Measurements from ENCODE around the gene RUNX2.
"Not testable (repeated sequence)": the region's sequence is repeated elsewhere in the genome, so short reads cannot be mapped to it uniquely, and the experiment has no call there.

Gene RUNX2

DNA sequence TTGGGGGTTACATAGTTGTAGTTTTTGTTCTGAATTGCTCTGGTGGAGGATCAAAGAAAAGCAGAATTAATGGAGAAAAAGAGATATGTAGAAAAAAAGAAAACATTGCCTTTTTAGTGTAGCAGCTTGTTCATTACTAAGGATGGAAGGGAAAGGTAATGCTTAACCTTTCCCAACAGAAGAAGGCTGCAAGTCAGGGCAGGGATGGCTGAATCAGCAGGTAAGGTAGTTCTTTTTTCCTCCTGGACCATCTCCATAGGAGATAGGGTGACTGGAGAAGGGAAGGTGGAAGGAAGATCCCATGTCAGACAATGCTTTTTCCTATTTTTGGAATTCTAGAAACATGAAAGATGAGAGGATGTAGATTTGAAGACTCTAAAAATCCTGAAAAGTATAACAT lies 129.0 kb downstream of the RUNX2 start:
- DNase-seq (ENCODE audit: low read depth, low spot score), result no peak

- DNase-seq (ENCODE audit: low read depth, low spot score), result no peak
Measured at GRCh38 chr6:45458672-45459071, 130.5 kb downstream of the RUNX2 start.

- DNase-seq (ENCODE audit: low read depth, low spot score), result no peak
Measured at GRCh38 chr6:45460166-45460565, 132.0 kb downstream of the RUNX2 start.

GRCh38 chr6:45461486-45461885 lies 133.4 kb downstream of the RUNX2 start:
- no peak for DNase-seq (ENCODE audit: low read depth, low spot score)

GRCh38 chr6:45462190-45463134 lies 134.3 kb downstream of the RUNX2 start:
- DNase-seq (ENCODE audit: low read depth, low spot score), result no peak

GRCh38 chr6:45464685-45465084 lies 136.6 kb downstream of the RUNX2 start:
- no peak for DNase-seq (ENCODE audit: low read depth, low spot score)

DNA sequence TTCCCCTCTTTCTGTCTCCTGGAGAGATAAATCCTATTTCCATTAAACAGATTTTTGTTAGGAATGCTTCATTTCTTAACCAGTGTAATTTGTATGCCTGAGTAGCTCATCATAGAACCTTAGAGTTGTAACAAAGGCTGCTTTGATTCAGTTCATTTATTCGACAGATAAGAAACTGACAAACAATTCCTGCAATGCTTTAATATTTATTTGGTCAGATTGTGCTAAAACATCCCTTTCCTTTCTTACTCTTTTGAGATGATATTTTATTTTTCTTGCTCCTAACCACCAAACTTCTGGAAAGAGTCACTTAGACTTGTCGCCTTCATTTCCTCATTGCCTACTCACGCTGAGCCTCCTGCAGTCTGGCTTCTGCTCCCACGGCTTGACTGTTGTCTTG lies 138.6 kb downstream of the RUNX2 start:
- DNase-seq (ENCODE audit: low read depth, low spot score), result no peak

GRCh38 chr6:45467417-45467816 lies 139.3 kb downstream of the RUNX2 start:
- DNase-seq (ENCODE audit: low read depth, low spot score), result not testable (repeated sequence)

- DNase-seq (ENCODE audit: low read depth, low spot score), result no peak
Measured at GRCh38 chr6:45467853-45468252, 139.7 kb downstream of the RUNX2 start.

DNA sequence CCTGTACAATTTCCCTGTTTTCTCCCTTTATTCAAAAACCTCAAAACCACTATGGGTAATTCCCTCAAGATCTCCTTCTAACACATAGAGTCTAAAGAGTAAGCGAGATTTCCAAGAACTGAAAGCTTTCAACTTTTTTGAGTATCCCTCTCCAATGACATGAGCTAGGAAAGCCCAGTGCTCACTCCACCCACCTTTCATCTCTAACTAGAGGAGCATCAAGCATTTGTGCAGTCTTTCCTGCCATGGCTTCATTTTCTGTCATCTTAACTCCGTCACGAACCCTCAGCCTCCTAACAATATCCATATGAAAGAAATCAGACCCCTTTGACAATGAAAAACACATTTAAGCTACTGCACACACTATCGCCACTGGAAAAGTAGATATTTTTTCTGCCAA lies 141.5 kb downstream of the RUNX2 start:
- no peak for DNase-seq (ENCODE audit: low read depth, low spot score)

GRCh38 chr6:45470131-45470738 lies 142.1 kb downstream of the RUNX2 start:
- DNase-seq (ENCODE audit: low read depth, low spot score), result no peak

- DNase-seq (ENCODE audit: low read depth, low spot score), result peak; percentile 49
Measured at GRCh38 chr6:45472382-45472781, 144.3 kb downstream of the RUNX2 start.

GRCh38 chr6:45473121-45473993 lies 145.2 kb downstream of the RUNX2 start:
- no peak for DNase-seq (ENCODE audit: low read depth, low spot score)

GRCh38 chr6:45474376-45474775 lies 146.2 kb downstream of the RUNX2 start:
- no peak for DNase-seq (ENCODE audit: low read depth, low spot score)

DNA sequence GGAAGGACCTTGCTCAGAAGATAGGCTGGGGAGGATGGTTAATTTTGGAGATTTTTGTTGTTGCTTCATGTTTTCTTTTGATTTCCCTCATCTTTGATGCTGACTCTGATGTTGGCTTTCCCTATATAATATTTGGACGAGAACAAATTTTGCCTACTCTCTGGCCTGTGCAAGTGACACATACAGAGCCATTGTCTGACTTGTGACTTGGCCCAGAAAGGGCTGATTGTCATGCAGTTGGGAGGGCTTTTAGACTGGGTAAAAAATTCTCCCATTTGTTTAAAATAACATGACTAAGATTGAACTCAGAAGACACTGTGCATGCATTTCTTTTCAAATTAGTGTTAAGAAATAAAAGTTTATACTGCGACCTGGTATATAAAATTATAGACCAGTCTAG lies 148.2 kb downstream of the RUNX2 start:
- no peak for DNase-seq (ENCODE audit: low read depth, low spot score)

GRCh38 chr6:45477278-45477677 lies 149.1 kb downstream of the RUNX2 start:
- DNase-seq (ENCODE audit: low read depth, low spot score), result no peak

- DNase-seq (ENCODE audit: low read depth, low spot score), result no peak
Measured at GRCh38 chr6:45477790-45478189, 149.7 kb downstream of the RUNX2 start.

- no peak for DNase-seq (ENCODE audit: low read depth, low spot score)
Measured at GRCh38 chr6:45478240-45478639, 150.1 kb downstream of the RUNX2 start.

DNA sequence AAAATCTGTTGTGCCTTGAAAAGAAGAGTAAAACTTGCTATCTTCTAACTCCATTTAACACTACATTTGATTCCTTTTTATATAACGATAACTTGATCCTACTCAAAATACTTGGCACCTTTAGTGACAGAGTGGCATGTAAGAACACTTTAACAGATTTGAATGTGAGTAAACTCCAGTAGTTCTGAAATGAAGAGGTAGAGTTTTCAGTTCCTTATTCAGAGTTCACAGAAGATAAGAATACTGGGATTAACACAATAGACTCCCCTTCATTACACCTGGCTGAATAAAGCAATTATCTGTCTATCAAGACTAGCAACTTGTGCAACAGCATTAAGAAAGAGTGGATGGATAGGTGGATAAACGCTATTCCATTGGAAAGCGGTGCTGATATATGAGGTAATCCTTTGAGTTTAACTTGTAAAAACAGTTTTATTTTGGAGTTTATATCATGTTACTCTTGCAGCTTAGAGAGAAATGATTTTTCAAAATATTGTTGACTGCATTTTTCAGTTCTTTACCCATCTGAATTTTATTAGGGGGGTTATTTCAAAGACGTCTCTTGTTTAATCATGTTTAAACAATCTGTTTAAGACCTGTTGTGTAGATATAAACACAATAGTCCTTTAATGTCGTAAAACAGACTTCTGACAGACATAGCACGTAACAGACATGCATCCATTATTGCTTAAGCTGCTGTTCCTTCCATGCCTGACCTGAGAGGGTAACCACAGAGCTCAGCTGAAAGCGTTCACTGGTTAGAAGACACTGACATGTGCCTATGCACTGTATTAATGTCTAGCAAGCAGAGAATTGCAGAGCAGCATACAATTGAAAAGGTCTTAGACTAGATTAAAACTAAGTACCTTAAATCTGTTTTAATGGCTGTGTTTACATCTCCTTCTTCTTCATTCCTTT lies 152.0 kb downstream of the RUNX2 start:
- peak; percentile 61 for DNase-seq (ENCODE audit: low read depth, low spot score)

GRCh38 chr6:45480752-45481415 lies 152.8 kb downstream of the RUNX2 start:
- DNase-seq (ENCODE audit: low read depth, low spot score), result no peak

Data from brain pericyte (primary cell).